Spleen (tissue), 11 donors: ENCODE results near the gene ALK. TPM values are rescaled to one million over a fixed set of nuclear protein-coding genes. Genes with fewer than 3 reads are reported as not detected.

ENCODE experiments used
- DNase-seq: peaks from one replicate; pipeline ENCODE4 v3.0.0-alpha.2; 2020
- H3K27ac ChIP-seq, 8 donors: fragments of 200-600 bp; sonication (generic) in 7 of 8; 1 replicate in 4 of 8; 2 replicates in 4 of 8; pipeline versions ENCODE4 v1.5.0 to v1.8.0; 2016 to 2021; ENCODE audit warnings: inconsistent platforms in 4 of 8, mild to moderate bottlenecking in 4 of 8, moderate library complexity in 1 of 8
- H3K27me3 ChIP-seq, 7 donors: fragments of 200-600 bp; sonication (generic) in 6 of 7; replicated peaks in 1 of 7; 1 replicate in 4 of 7; 2 replicates in 3 of 7; pipeline versions ENCODE4 v1.5.0 to v1.8.0; 2016 to 2021; ENCODE audit warnings: inconsistent platforms in 3 of 7, mild to moderate bottlenecking in 1 of 7
- H3K36me3 ChIP-seq, 6 donors: fragments of 200-600 bp; sonication (generic) in 5 of 6; 1 replicate in 4 of 6; 2 replicates in 2 of 6; pipeline versions ENCODE4 v1.5.0 to v1.8.0; 2016 to 2021; ENCODE audit warnings: inconsistent platforms in 2 of 6
- H3K4me1 ChIP-seq, 6 donors: fragments of 200-600 bp; sonication (generic) in 5 of 6; 1 replicate in 3 of 6; 2 replicates in 3 of 6; pipeline versions ENCODE4 v1.5.0 to v1.8.0; 2016 to 2021; ENCODE audit warnings: inconsistent platforms in 3 of 6
- H3K4me3 ChIP-seq, 8 donors: fragments of 200-600 bp; sonication (generic) in 7 of 8; 1 replicate in 4 of 8; 2 replicates in 4 of 8; pipeline versions ENCODE4 v1.5.0 to v1.8.0; 2016 to 2021; ENCODE audit warnings: inconsistent platforms in 4 of 8, mild to moderate bottlenecking in 4 of 8, moderate library complexity in 2 of 8
- H3K9me3 ChIP-seq, 8 donors: fragments of 200-600 bp; sonication (generic) in 7 of 8; 1 replicate in 4 of 8; 2 replicates in 4 of 8; pipeline versions ENCODE4 v1.5.0 to v1.8.0; 2016 to 2021; ENCODE audit warnings: inconsistent platforms in 4 of 8
- POLR2A ChIP-seq, 3 donors: fragments of 450-650 bp; IDR thresholded peaks; one replicate each; pipeline ENCODE4 v1.5.1; 2017; ENCODE audit warnings: antibody characterized with exemption in 3 of 3, mild to moderate bottlenecking in 1 of 3
- POLR2AphosphoS5 ChIP-seq, 3 donors: sonication (generic); formaldehyde crosslinking; IDR thresholded peaks; one replicate each; pipeline ENCODE4 v1.5.1; 2017; ENCODE audit warnings: antibody characterized with exemption in 3 of 3
- WGBS, 5 donors: extraction: QIAGEN DNeasy Blood & Tissue Kit in 3 of 5; methylation state at CpG; one replicate each; pipeline versions ENCODE4 v1.1.5 to v1.1.7; 2013 to 2018; 5-methylcytosine and 5-hydroxymethylcytosine counted together
- intact Hi-C: fragments of 100-400 bp; cut with DNase I; formaldehyde crosslinking; loops from one replicate; pipeline ENCODE4 v1.15.0; 2023; ENCODE audit warnings: low total_unique reads
- polyA plus RNA-seq, 3 donors: library from polyadenylated mRNA; stranded (reverse); fragments of 200-250 nt; gene quantifications; one replicate each; pipeline ENCODE4 v1.2.1, GENCODE V29; 2013
- total RNA-seq, 7 donors: library from RNA; depleted of rRNA in 3 of 7; stranded (reverse); fragments of >200 nt in 3 of 7; fragmentation: NEBNext Ultra II Directional in 4 of 7; extraction: Animal tissue kit (Norgen Biotek cat#: 25700) in 4 of 7; gene quantifications; one replicate each; pipeline versions ENCODE4 v1.1.0 to v1.2.1, GENCODE V29; 2016 to 2021
- TF ChIP-seq, protein P1 (sequence below), 11 experiments: fragments of 200-600 bp in 7 of 11; fragments of 450-650 bp in 4 of 11; sonication (generic) in 4 of 11; IDR thresholded peaks in 8 of 11; conservative IDR thresholded peaks in 3 of 11; 1 replicate in 7 of 11; 2 replicates in 4 of 11; pipeline versions ENCODE4 v1.4.0 to v1.8.0; 2016 to 2021; ENCODE audit warnings: antibody characterized with exemption in 11 of 11, inconsistent platforms in 4 of 11, mild to moderate bottlenecking in 1 of 11
- donor health status: healthy with polysubstance abuse.
- donor health status: DM: no; HTN: no; CAD: no; lungs with moderate emphysema.
- donor health status: DM: no; HTN: no; CAD: no.
- donor health status: Bipolar disorder and iron deficiency.
- donor health status: healthy.
- donor health status: DM: no; HTN: no; CAD: no.
- donor health status: DM: yes; HTN: yes; CAD: no.

The ALK gene
- total and polyA plus RNA-seq, 10 donors = 0.03 to 0.28 (median 0.06) TPM; not detected in 7

GRCh38 chr2:29174937-29175336, 746.4 kb downstream of the ALK start:
- H3K36me3 ChIP-seq = peaks cover 0 to 53% (median 11%) of the 10 kb centered on the region in 6 donors
- no peaks in the 10 kb centered on the region for H3K4me1 ChIP-seq
- 61 to 96% (median 73%) methylated on average over 2 of the region's 2 CpGs for WGBS, 5 donors
- H3K27ac ChIP-seq = no peak overlapping the region
- H3K9me3 ChIP-seq = no peaks in the 10 kb centered on the region
- no peak overlapping the region for H3K4me3 ChIP-seq
- intact Hi-C loops = no loop called here
- H3K27me3 ChIP-seq = no peaks in the 10 kb centered on the region
- TF ChIP-seq POLR2A (IDR thresholded peaks at IDR 0.05) = no peak
- no peak for TF ChIP-seq POLR2AphosphoS5 (IDR thresholded peaks at IDR 0.05)
- TF ChIP-seq, protein P1, sequence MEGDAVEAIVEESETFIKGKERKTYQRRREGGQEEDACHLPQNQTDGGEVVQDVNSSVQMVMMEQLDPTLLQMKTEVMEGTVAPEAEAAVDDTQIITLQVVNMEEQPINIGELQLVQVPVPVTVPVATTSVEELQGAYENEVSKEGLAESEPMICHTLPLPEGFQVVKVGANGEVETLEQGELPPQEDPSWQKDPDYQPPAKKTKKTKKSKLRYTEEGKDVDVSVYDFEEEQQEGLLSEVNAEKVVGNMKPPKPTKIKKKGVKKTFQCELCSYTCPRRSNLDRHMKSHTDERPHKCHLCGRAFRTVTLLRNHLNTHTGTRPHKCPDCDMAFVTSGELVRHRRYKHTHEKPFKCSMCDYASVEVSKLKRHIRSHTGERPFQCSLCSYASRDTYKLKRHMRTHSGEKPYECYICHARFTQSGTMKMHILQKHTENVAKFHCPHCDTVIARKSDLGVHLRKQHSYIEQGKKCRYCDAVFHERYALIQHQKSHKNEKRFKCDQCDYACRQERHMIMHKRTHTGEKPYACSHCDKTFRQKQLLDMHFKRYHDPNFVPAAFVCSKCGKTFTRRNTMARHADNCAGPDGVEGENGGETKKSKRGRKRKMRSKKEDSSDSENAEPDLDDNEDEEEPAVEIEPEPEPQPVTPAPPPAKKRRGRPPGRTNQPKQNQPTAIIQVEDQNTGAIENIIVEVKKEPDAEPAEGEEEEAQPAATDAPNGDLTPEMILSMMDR (IDR thresholded peaks at IDR 0.05 in 8 of 11, conservative IDR thresholded peaks at IDR 0.05 in 3 of 11) = no peak
- DNase-seq = no peak

DNA sequence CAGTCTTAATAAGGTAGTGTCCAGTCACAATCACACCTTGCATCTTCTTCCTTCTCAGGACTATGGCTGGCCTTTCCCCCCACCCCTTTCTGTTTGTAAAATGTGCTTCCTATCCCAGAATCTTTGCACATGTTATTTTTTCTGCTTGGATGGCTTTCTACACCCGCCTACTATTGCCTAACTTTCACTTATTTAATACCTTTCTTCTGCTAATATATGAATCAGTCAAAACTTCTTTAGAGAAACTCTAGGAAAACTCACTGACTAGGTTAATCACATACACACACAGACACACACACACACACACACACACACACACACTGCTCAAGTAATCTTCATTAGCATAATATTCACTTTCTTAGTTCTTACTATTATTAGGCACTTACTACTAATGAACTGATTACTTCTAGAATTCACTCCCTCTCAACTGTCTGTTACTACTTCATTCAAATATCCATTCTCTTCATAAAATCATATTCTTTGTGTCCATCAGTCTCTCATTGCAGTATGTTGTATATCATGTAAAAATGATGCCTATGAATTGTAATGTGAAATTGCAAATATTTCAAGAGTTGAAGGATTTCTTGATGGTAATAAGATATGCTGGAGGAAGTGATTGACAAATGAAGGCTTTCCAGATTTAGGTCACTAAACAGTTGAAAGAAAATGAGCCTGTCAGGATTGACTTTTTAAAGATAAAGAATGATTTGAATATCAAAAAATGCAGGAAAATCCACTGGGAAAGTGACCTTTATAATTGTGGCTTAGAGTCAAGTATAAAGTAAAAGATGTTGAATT, 754.9 kb downstream of the ALK start:
- Histone ChIP-seq H3K27ac (no peak overlapping the region), H3K27me3 (no peaks in the 10 kb centered on the region), H3K9me3 (no peaks in the 10 kb centered on the region), H3K4me1 (no peaks in the 10 kb centered on the region), H3K36me3 (peaks cover 0 to 51% (median 0%) of the 10 kb centered on the region in 6 donors), H3K4me3 (no peak overlapping the region)
- no peak for TF ChIP-seq POLR2A (IDR thresholded peaks at IDR 0.05)
- TF ChIP-seq, protein P1 (IDR thresholded peaks at IDR 0.05 in 8 of 11, conservative IDR thresholded peaks at IDR 0.05 in 3 of 11) = no peak
- no peak for TF ChIP-seq POLR2AphosphoS5 (IDR thresholded peaks at IDR 0.05)
- DNase-seq = no peak
- WGBS, 5 donors = 70 to 86% (median 79%) methylated on average over 1 of the region's 1 CpG
- intact Hi-C loops = no loop called here

- no peak for DNase-seq
- Histone ChIP-seq H3K4me3 (no peak overlapping the region), H3K36me3 (peaks cover 0 to 59% (median 2%) of the 10 kb centered on the region in 6 donors), H3K9me3 (no peaks in the 10 kb centered on the region), H3K27me3 (no peaks in the 10 kb centered on the region), H3K27ac (no peak overlapping the region), H3K4me1 (no peaks in the 10 kb centered on the region)
- TF ChIP-seq, protein P1 (IDR thresholded peaks at IDR 0.05 in 8 of 11, conservative IDR thresholded peaks at IDR 0.05 in 3 of 11) = no peak
- TF ChIP-seq POLR2A (IDR thresholded peaks at IDR 0.05) = no peak
- TF ChIP-seq POLR2AphosphoS5 (IDR thresholded peaks at IDR 0.05) = no peak
- intact Hi-C loops = no loop called here
- WGBS, 5 donors = 67 to 77% (median 70%) methylated on average over 8 of the region's 8 CpGs
Observed at GRCh38 chr2:29165362-29166241, 755.8 kb downstream of the ALK start.
